Naive B cell (primary cell): ENCODE data around the gene NANOG. TPM values are rescaled to one million over a fixed set of nuclear protein-coding genes. Genes with fewer than 3 reads are reported as not detected.
"Not testable (repeated sequence)": the region's sequence is repeated elsewhere in the genome, so short reads cannot be mapped to it uniquely, and the experiment has no call there.

Experiments used
- ATAC-seq, 2 donors: fragments of 150-1000 bp; cut with Tn5 transposase; 2 replicates each; pipeline ENCODE4 v1.10.0; 2021; ENCODE audit warnings: low read depth in 2 of 2, mild to moderate bottlenecking in 2 of 2, moderate library complexity in 2 of 2
- DNase-seq: peaks from one replicate; pipeline ENCODE4 v3.0.0; 2022
- H3K27ac Mint-ChIP-seq, 6 donors: one replicate each; pipeline ENCODE4 v1.8.0; 2020 to 2022; ENCODE audit warnings: mild to moderate bottlenecking in 6 of 6, mixed read lengths in 6 of 6, moderate library complexity in 5 of 6, inconsistent platforms in 2 of 6
- H3K27me3 Mint-ChIP-seq, 3 donors: one replicate each; pipeline ENCODE4 v1.8.0; 2021 to 2022; ENCODE audit warnings: mixed read lengths in 3 of 3, mild to moderate bottlenecking in 1 of 3
- H3K36me3 Mint-ChIP-seq, 2 donors: one replicate each; pipeline ENCODE4 v1.8.0; 2020 to 2022; ENCODE audit warnings: mixed read lengths in 2 of 2, inconsistent platforms in 1 of 2, mild to moderate bottlenecking in 1 of 2
- H3K4me1 Mint-ChIP-seq, 3 donors: one replicate each; pipeline ENCODE4 v1.8.0; 2020 to 2022; ENCODE audit warnings: mixed read lengths in 3 of 3, inconsistent platforms in 1 of 3, mild to moderate bottlenecking in 1 of 3, moderate library complexity in 1 of 3
- H3K4me3 Mint-ChIP-seq, 8 donors: one replicate each; pipeline ENCODE4 v1.8.0; 2020 to 2022; ENCODE audit warnings: mild to moderate bottlenecking in 8 of 8, mixed read lengths in 8 of 8, moderate library complexity in 8 of 8, inconsistent platforms in 2 of 8
- H3K9me3 Mint-ChIP-seq, 7 donors: one replicate each; pipeline ENCODE4 v1.8.0; 2020 to 2022; ENCODE audit warnings: mixed read lengths in 7 of 7, mild to moderate bottlenecking in 5 of 7, inconsistent platforms in 2 of 7, moderate library complexity in 1 of 7
- polyA plus RNA-seq, 6 donors: library from polyadenylated mRNA; unstranded; fragments of 300-500 nt; fragmentation: Illumina TruSeq; gene quantifications; one replicate each; pipeline ENCODE4 v1.2.3, GENCODE V29; 2021; ENCODE audit warnings: low read depth in 6 of 6

The NANOG gene
- polyA plus RNA-seq, 6 donors from 2014 or later, result not detected

DNA sequence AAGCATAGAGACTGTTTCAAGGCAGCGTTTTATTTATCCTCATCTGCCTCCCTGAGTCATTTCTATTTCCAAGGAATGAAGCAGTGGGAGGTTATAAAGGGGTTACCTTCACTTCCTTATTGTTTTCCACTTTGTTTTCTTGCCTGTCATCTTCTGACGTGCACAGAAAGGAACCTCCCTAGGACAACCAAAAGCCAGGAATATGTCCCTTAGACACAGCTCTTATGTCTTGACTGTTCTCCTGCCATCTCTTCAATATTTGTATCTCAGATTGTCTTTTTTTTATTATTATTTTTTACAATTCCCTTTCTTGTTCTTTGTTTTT, 58.9 kb downstream of the NANOG start:
- peak; percentile 0 to 2 for ATAC-seq
- H3K36me3 Mint-ChIP-seq, H3K9me3 Mint-ChIP-seq, DNase-seq, H3K4me3 Mint-ChIP-seq: not testable (repeated sequence)
- Mint-ChIP-seq H3K27ac (peak overlapping the region in 2 of 6 donors; percentile 2 to 70), H3K4me1 (peaks cover 11 to 16% (median 13%) of the 10 kb centered on the region in 3 donors), H3K27me3 (peaks cover 6 to 17% (median 10%) of the 10 kb centered on the region in 3 donors)

Other genes starting within 250 kb of the NANOG start
- gene APOBEC1, start 123.5 kb upstream of the NANOG start, polyA plus RNA-seq, result under 1 TPM in 1 of 6 donors, not detected in 5; 0.45 TPM
- gene GDF3, start 93.6 kb upstream of the NANOG start, polyA plus RNA-seq, result not detected
- gene DPPA3, start 78.0 kb upstream of the NANOG start, polyA plus RNA-seq, result not detected
- 10 to 100 TPM in 1 of 6 donors, 1 to 10 TPM in 4, under 1 TPM in 1; 0.61 to 13.4 (median 7.6) TPM for gene CLEC4C, start 42.0 kb upstream of the NANOG start, polyA plus RNA-seq
- not detected for gene NANOGNB, start 24.2 kb upstream of the NANOG start, polyA plus RNA-seq
- under 1 TPM in 1 of 6 donors, not detected in 5; 0.58 TPM for gene SLC2A14, start 83.5 kb downstream of the NANOG start, polyA plus RNA-seq
- 100 to 1,000 TPM in 5 of 6 donors, 10 to 100 TPM in 1; 86.8 to 234 (median 144) TPM for gene SLC2A3, start 146.8 kb downstream of the NANOG start, polyA plus RNA-seq
- gene FOXJ2, start 243.3 kb downstream of the NANOG start, polyA plus RNA-seq, result 10 to 100 TPM in 3 of 6 donors, 1 to 10 TPM in 3; 4.6 to 18.4 (median 10.3) TPM